Retinal pigment epithelial cell (primary cell): ENCODE results near the gene GPR15LG.
A peak's percentile ranks its signal among the peaks of the same experiment; 100 is the strongest.

ENCODE experiments used
- DNase-seq: peaks from one replicate; pipeline ENCODE4 v3.0.0-alpha.2; 2010; ENCODE audit warnings: low read depth
- H3K4me3 ChIP-seq: 2 replicates; pipeline ENCODE4 v1.5.1; 2011; ENCODE audit warnings: mild to moderate bottlenecking, low read length, control low read depth, moderate library complexity
- TF ChIP-seq, protein P1 (sequence below): conservative IDR thresholded peaks from 2 replicates; pipeline ENCODE4 v1.5.1; 2011; ENCODE audit warnings: low read depth, low read length, control low read depth, inconsistent platforms

The GPR15LG gene

DNA sequence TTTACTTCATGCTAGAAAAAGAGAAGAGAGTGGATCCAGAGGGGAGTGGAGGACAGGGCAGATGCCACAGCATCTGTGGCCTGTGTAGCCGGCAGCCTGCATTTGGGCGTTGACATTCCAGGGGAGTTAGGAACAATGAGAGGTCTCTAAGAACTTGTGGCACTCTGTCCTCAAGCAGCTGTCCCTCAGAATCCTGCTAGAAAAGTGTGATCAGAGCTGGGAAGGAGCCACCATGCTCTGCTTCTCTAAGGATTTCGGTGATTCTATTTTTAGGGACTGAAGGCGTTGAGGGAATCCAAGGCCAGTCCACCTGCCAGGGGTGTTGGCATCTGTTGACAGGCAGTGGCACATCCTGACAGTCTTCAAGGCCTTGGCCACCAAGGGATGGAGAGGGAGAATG lies 44.1 kb downstream of the GPR15LG start:
- TF ChIP-seq, protein P1, sequence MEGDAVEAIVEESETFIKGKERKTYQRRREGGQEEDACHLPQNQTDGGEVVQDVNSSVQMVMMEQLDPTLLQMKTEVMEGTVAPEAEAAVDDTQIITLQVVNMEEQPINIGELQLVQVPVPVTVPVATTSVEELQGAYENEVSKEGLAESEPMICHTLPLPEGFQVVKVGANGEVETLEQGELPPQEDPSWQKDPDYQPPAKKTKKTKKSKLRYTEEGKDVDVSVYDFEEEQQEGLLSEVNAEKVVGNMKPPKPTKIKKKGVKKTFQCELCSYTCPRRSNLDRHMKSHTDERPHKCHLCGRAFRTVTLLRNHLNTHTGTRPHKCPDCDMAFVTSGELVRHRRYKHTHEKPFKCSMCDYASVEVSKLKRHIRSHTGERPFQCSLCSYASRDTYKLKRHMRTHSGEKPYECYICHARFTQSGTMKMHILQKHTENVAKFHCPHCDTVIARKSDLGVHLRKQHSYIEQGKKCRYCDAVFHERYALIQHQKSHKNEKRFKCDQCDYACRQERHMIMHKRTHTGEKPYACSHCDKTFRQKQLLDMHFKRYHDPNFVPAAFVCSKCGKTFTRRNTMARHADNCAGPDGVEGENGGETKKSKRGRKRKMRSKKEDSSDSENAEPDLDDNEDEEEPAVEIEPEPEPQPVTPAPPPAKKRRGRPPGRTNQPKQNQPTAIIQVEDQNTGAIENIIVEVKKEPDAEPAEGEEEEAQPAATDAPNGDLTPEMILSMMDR = no peak
- no peak overlapping the region for H3K4me3 ChIP-seq
- no peak for DNase-seq

DNA sequence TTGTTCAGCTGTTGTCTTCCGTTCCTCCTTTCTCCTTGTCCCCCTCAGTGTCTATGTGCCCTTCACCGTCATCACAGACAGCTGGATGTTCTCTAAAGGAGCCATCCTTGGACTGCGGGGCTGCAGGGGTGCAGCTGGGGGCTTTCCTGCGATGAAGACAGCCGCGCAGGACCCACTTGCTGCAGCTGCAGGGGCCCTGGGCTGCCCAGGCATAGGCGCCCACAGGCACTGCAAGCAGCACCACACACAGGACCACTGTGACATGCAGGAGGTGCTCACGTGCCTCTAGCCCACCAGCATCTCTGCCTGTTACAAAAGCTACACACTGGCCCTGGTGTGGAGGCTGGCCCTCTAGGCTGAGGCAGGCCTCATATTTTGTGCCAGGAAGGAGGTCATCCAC lies 48.3 kb downstream of the GPR15LG start:
- TF ChIP-seq, protein P1 = no peak
- DNase-seq = no peak

DNA sequence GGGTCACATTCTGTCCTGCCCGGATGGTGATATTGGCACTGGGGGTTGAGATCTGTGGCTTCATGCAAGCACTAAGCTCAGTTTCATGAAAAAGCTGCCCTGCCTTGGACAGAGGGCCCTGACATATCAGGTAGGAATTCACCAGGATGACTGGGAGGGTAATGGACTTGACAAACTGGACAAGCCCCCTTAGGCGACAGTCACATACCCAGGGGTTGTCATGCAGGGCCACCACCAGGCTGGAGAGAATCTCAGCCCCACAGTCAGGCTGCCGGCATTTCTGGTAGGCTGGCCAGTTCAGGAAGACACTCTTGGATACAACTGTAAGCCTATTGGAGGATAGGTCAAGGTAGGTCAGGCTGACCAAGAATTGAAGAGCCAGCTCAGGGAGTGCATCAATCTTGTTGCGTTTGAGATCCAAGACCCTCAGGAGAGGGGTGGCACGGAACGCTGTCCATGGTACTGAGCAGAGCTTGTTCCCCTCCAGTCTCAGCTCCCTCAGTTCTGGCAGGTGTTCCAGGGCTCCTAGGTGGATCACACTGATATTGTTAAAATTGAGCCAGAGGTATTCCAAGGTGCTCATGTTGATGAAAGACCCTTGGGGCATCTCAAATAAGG lies 50.9 kb downstream of the GPR15LG start:
- H3K4me3 ChIP-seq = no peak overlapping the region
- TF ChIP-seq, protein P1 = no peak
- no peak for DNase-seq

More for the DNA sequence above, 48.3 kb downstream of the GPR15LG start:
- H3K4me3 ChIP-seq = no peak overlapping the region

DNA sequence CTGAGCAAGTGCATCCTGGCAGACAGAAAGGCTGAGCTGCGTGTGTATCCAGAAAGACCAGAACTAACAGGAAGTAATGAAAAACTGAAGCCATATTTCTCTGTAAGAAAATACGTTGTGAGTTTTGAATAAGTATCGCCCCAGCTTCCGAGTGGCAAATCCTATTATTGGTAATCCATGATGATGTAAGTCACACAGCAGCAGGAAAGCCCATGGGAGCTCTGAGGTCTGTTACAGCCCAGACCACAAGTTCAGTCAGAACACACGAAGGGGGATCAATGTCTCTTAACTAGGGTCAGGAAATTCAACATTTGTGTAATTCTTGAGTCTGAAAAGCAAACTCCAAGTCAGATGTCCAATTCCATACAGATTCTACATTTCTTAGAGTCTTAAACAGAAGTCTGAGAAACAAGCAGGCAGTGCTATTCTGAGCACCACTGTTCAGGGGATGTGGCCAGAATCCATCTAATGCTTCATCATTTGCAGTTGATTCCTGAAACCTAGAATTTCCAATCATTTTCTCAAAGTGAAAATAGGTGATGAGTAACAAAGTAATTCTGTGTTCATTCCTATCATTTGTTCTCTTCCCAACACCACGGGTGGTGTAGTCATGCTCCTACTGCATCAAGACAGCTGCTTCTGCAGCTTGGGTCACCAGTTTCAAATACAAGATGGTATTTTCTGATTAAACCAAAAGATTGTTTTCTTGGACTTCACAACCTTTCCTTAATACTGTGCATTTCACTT lies 52.0 kb downstream of the GPR15LG start, which contains the start of gene LRIT2:
Gene LRIT2, minus strand, starts transcription at position 118 of the 747 bp plus-strand sequence. Its CDS starts 24 bp downstream, at position 94.
- peak; percentile 73 for DNase-seq
- TF ChIP-seq, protein P1 = no peak
- H3K4me3 ChIP-seq = no peak within 1 kb of the TSS

DNA sequence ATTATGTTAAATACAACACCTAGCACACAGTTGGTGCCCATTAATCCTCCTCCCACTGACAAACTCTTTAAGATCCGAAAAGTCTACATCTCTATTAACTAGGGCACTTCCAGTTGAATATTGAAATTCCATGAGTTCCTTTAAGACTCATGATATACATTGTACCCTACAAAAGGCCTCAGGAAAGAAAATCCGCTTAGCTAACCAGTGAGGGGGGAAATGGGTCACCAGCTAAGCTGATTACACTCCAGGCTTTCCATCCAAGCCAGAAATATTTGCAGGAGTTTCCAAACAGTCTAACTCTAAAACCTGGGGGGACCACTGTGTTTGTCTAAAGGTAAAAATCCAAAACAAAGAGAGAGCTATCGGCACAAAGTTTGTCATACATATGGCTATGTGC lies 53.0 kb downstream of the GPR15LG start:
- H3K4me3 ChIP-seq = no peak overlapping the region
- TF ChIP-seq, protein P1 = no peak
- DNase-seq = peak; percentile 65

DNA sequence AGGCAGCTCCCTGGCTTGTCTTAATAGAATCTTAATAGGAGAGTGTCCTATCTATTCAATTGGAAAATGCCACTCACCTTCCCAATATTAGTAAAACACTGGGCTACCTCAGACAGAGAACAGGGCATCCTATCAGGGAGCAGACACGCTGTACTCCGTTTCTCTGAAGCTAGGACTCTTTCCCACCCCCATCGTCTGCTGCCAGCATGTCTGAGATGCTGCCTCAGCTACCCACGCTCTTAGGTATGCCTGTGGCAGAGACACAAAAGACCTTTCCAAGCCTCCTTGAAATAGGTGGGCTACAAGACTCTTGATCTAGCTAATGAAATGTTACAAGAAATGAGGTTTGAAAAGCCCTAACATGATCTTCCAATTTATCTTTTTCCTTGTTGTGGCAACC lies 54.2 kb downstream of the GPR15LG start:
- H3K4me3 ChIP-seq = no peak overlapping the region
- TF ChIP-seq, protein P1 = no peak
- DNase-seq = no peak

DNA sequence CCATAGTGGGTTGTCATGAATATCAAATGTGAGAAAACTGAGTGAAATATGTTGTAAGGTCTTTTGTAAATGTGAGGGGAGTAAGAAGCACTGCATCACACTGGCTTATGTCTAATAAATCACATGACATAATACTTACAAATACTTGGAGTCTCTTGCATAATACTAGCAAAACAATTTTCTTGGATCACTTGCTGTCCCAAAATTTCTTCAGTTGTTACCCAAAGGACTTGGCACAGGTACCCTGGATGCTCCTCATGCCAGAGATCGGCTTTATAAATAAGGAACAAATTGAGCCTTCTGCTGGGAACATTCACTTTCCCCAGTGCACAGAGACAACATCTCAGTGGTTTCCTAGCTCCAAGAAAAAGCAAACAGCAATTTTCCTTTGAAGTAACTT lies 56.8 kb downstream of the GPR15LG start:
- no peak overlapping the region for H3K4me3 ChIP-seq
- DNase-seq = no peak
- TF ChIP-seq, protein P1 = no peak
